Breast epithelium (tissue), 3 donors: ENCODE results near the gene DOCK3.

Experiments
- CTCF ChIP-seq, 3 donors: fragments of 450-650 bp; IDR thresholded peaks; one replicate each; pipeline ENCODE4 v1.5.1; 2016 to 2017; ENCODE audit warnings: antibody characterized with exemption in 3 of 3, mild to moderate bottlenecking in 3 of 3, moderate library complexity in 3 of 3
- POLR2A ChIP-seq: fragments of 450-650 bp; IDR thresholded peaks from one replicate; pipeline ENCODE4 v1.6.1; 2016; ENCODE audit warnings: antibody characterized with exemption, mild to moderate bottlenecking, moderate library complexity
- POLR2AphosphoS5 ChIP-seq, 3 donors: sonication (generic); formaldehyde crosslinking; IDR thresholded peaks; one replicate each; pipeline ENCODE4 v1.6.1; 2017; ENCODE audit warnings: antibody characterized with exemption in 3 of 3

DNA sequence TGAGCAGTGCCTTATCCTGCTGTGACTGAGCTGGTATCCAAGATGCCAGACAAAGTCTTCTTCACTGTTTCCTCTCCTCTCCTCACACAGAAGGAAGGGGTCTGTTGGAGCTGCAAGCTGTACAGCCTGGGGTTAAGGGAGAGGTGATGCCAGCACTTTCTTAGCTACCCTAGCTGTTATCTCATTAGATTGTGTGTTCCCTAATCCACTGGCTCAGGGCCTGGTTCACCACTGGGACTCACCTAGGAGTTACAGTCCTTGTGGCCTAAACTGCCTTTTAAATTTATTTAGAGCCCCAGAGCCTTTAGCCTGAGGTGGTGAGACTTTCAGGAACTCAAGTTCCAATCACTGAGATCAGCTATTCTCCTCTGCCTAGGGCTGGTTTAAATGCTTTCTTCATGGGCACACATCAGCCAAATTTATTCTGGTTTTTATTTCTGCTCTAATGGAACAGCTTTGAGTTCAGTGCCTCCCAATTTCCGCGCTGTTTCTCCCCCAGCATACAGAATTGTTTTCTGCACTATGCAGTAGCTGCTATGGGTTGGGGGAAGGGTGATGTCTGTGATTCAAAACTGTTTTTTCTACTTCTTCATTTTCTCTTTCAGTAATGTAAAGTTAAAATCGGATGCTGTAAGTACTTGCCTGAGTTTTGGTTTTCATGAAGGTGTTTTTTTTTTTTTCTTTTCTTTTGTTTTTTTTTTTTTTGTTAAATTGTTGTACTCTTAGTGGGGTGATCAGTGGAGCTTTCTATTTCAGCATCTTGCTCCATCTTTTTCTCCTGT is 198.8 kb downstream of the DOCK3 start:
- TF ChIP-seq CTCF (IDR thresholded peaks at IDR 0.05) (no peak), POLR2AphosphoS5 (IDR thresholded peaks at IDR 0.05) (no peak), POLR2A (no peak)
